GM12874 (cell line): ENCODE measurements around the gene EHF.

Experiments
- CTCF ChIP-seq: IDR thresholded peaks from 2 replicates; pipeline ENCODE4 v1.5.1; 2011; ENCODE audit warnings: low read depth, mild to moderate bottlenecking, control low read depth, low read length, moderate library complexity; ENCODE audit not compliant: insufficient read depth

EHF gene

DNA sequence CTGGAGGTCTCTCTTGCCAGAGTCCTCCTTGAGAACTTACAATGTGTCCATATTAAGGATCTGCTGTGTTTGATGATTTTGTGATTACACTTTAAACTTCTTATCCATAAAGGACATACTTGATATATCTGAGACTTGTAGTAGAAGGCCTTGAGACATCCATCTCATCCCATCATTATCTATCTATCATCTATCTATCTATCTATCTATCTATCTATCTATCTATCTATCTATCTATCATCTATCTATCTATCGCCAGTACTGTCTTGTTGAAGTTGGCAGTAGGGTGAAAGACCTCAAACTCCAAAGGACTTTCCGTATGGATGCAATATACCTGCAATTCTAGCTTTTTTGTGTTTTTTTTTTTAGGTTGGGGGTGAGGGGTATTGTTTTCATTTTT lies 2.5 kb upstream of the EHF start:
- no peak for TF ChIP-seq CTCF

GRCh38 chr11:34619062-34619516 lies 1.8 kb upstream of the EHF start:
- TF ChIP-seq CTCF = no peak

DNA sequence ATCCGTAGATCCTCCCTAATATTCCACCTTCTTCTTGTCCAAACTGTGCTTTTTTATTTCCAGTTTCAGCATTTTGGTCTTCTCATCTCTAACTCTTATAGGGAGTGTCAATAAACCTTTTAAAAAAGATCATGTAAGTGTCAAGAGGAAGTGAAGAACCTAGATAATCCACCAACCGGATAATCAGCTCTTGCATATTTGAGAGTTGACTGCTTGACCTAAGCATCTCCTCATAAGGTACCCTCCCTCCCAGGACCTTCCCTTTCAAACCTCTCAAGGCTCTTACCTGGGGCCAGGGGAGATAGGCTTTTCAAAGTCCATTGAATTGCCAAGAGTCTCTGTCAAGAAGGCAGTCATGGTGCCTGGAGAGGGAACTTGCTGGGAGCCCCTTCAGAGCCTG lies 691 bp upstream of the EHF start:
- no peak for TF ChIP-seq CTCF

- no peak for TF ChIP-seq CTCF
These were observed 983 bp downstream of the EHF start for GRCh38 chr11:34621876-34622275.

DNA sequence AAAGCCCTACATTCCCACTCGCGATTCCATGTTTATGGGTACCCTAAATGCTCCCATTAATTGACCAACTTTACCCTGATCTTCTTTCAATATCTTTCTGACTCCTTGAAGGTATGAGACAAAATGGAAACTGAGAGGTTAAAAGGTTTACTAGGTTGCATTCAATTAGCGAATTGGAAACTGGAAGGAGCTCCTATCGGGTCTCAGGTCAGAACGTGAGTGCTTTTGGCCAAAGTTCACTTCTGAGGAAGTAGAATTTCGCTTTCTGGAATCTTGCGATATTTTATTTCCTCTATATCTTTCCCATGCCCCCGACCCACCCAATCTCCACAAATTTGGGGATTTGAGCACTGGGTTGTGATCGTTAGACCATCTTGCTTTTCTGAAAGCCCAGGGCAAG lies 2.6 kb downstream of the EHF start:
- no peak for TF ChIP-seq CTCF

DNA sequence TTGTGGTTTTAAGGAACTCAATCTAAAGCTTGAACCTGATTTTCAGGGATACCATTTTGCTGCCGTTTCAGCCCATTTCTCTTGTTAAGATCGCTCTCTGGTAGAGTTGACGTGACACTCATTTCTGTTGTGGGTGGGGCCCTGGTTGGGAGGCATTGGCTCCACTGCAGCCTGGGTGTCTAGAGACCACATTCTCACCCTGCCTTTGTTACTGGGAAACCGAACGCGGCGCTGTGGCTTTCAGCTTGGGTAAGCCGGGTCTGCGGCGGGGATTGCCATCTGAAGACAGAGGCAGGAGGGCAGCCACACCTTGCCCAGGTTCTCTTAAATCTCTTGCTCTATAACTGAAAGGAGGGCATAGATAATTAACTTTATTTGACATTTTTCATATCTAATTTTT lies 3.2 kb downstream of the EHF start:
- TF ChIP-seq CTCF = no peak

GRCh38 chr11:34625576-34625975 lies 4.7 kb downstream of the EHF start:
- TF ChIP-seq CTCF = no peak

- TF ChIP-seq CTCF = no peak
These were observed 5.5 kb downstream of the EHF start for GRCh38 chr11:34626393-34626792.
